Kidney (tissue), 14 donors: ENCODE data around the gene HMGXB3. TPM values are rescaled to one million over a fixed set of nuclear protein-coding genes. Genes with fewer than 3 reads are reported as not detected.

ENCODE experiments used
- DNase-seq, 5 donors: peaks; one replicate each; pipeline ENCODE4 v3.0.0-alpha.2; 2013 to 2020
- FAIRE-seq: peaks from 2 replicates; lab custom pipeline; 2012; peaks lifted over from hg19 to GRCh38; lab: Jason Lieb, UNC
- H3K27ac ChIP-seq, 2 donors: one replicate each; pipeline ENCODE4 v1.7.0; 2013; ENCODE audit warnings: low read depth in 2 of 2, low read length in 2 of 2, inconsistent platforms in 1 of 2
- H3K27me3 ChIP-seq: one replicate; pipeline ENCODE4 v1.7.1; 2013; ENCODE audit warnings: low read length, inconsistent platforms; ENCODE audit not compliant: control insufficient read depth, insufficient read depth
- H3K36me3 ChIP-seq, 3 donors: one replicate each; pipeline versions ENCODE4 v1.7.0 to v1.7.1; 2013; ENCODE audit warnings: low read length in 3 of 3, control low read depth in 1 of 3, inconsistent platforms in 1 of 3; ENCODE audit not compliant: insufficient read depth in 3 of 3, control insufficient read depth in 2 of 3
- H3K4me1 ChIP-seq, 3 donors: one replicate each; pipeline versions ENCODE4 v1.7.0 to v1.7.1; 2013; ENCODE audit warnings: low read length in 3 of 3, inconsistent platforms in 1 of 3, low read depth in 1 of 3; ENCODE audit not compliant: control insufficient read depth in 2 of 3, insufficient read depth in 2 of 3
- H3K4me3 ChIP-seq, 3 donors: one replicate each; pipeline versions ENCODE4 v1.7.0 to v1.8.1; 2013; ENCODE audit warnings: low read length in 3 of 3, control low read depth in 1 of 3, inconsistent platforms in 1 of 3
- H3K9ac ChIP-seq, 3 donors: one replicate each; pipeline versions ENCODE4 v1.7.0 to v1.7.1; 2013; ENCODE audit warnings: low read length in 3 of 3, control low read depth in 1 of 3, inconsistent platforms in 1 of 3
- H3K9me3 ChIP-seq, 3 donors: one replicate each; pipeline versions ENCODE4 v1.7.0 to v1.7.1; 2013; ENCODE audit warnings: low read length in 3 of 3, control low read depth in 1 of 3, inconsistent platforms in 1 of 3; ENCODE audit not compliant: control insufficient read depth in 2 of 3, insufficient read depth in 1 of 3
- CTCF ChIP-seq: IDR thresholded peaks from 3 replicates; pipeline ENCODE4 v1.5.1; 2012; ENCODE audit warnings: mild to moderate bottlenecking, moderate library complexity, borderline replicate concordance; ENCODE audit not compliant: insufficient read depth; ENCODE audit errors: extremely low read depth
- intact Hi-C: fragments of 100-400 bp; cut with DNase I; formaldehyde crosslinking; loops from one replicate; pipeline ENCODE4 v1.11.1; 2022
- polyA plus RNA-seq: library from polyadenylated mRNA; stranded (reverse); fragments of 350-450 nt; fragmentation: Illumina TruSeq; extraction: RNeasy Lipid Tissue Mini Kit (QIAGEN cat#74804); gene quantifications from one replicate; pipeline ENCODE4 v1.2.3, GENCODE V29; 2014; ENCODE audit warnings: low read depth, low replicate concordance; ENCODE audit not compliant: insufficient read depth
- total RNA-seq: library from RNA; stranded (reverse); fragmentation: NEBNext Ultra II Directional; extraction: Animal tissue kit (Norgen Biotek cat#: 25700); gene quantifications from one replicate; pipeline ENCODE4 v1.2.1, GENCODE V29; 2021
- donor health status: control.
- donor health status: control.
- donor health status: control.
- donor health status: control.
- donor health status: control.
- donor health status: DM: yes; HTN: yes; CAD: no.
- donor health status: Normal renal cell carcinoma (clear cell type).

HMGXB3 gene
- total and polyA plus RNA-seq, 2 donors from 2014 or later, result 9.5 to 29.3 TPM

- Histone ChIP-seq H3K4me3 (no peak overlapping the region), H3K9ac (no peak overlapping the region), H3K36me3 (peaks cover 0 to 20% (median 9%) of the 10 kb centered on the region in 3 donors), H3K9me3 (no peaks in the 10 kb centered on the region), H3K27me3 (no peaks in the 10 kb centered on the region), H3K4me1 (no peaks in the 10 kb centered on the region), H3K27ac (no peak overlapping the region)
- no peak for DNase-seq
- FAIRE-seq, result no peak
- no peak for TF ChIP-seq CTCF
- intact Hi-C loops, result no loop called here
Measured at GRCh38 chr5:150057511-150057910, 57.0 kb downstream of the HMGXB3 start.

GRCh38 chr5:150057996-150058395 is 57.5 kb downstream of the HMGXB3 start:
- Histone ChIP-seq H3K36me3 (peaks cover 0 to 15% (median 7%) of the 10 kb centered on the region in 3 donors), H3K27ac (no peak overlapping the region), H3K9me3 (no peaks in the 10 kb centered on the region), H3K4me1 (no peaks in the 10 kb centered on the region), H3K4me3 (no peak overlapping the region), H3K9ac (no peak overlapping the region), H3K27me3 (no peaks in the 10 kb centered on the region)
- intact Hi-C loops, result no loop called here
- FAIRE-seq (no peak), DNase-seq (no peak)
- no peak for TF ChIP-seq CTCF

- DNase-seq (peak in 1 of 5 donors; percentile 34), FAIRE-seq (no peak)
- no peak overlapping the region for H3K4me3 ChIP-seq
- H3K4me1 ChIP-seq, result no peaks in the 10 kb centered on the region
- no peak for TF ChIP-seq CTCF
- no peaks in the 10 kb centered on the region for H3K27me3 ChIP-seq
- peaks cover 0 to 9% (median 4%) of the 10 kb centered on the region in 3 donors for H3K36me3 ChIP-seq
- no peak overlapping the region for H3K27ac ChIP-seq
- no peaks in the 10 kb centered on the region for H3K9me3 ChIP-seq
- H3K9ac ChIP-seq, result no peak overlapping the region
- intact Hi-C loops, result no loop called here
Measured at GRCh38 chr5:150058480-150059126, 58.1 kb downstream of the HMGXB3 start.
